Hindlimb muscle (tissue), 1 donor: ENCODE measurements around the gene COL11A2. TPM values are rescaled to one million over a fixed set of nuclear protein-coding genes. Genes with fewer than 3 reads are reported as not detected.

Experiments
- DNase-seq: peaks from one replicate; pipeline ENCODE4 v3.0.0-alpha.2; 2013
- polyA plus RNA-seq: library from polyadenylated mRNA; unstranded; fragments of 120-200 nt; gene quantifications from one replicate; pipeline ENCODE4 v1.2.1, GENCODE V29; 2013; ENCODE audit not compliant: insufficient read length

Gene COL11A2
- polyA plus RNA-seq, 1 donor: 49.7 TPM

GRCh38 chr6:33206027-33206863, 14.0 kb upstream of the COL11A2 start:
- DNase-seq: no peak

GRCh38 chr6:33205191-33206026, 13.1 kb upstream of the COL11A2 start:
- DNase-seq: no peak

DNA sequence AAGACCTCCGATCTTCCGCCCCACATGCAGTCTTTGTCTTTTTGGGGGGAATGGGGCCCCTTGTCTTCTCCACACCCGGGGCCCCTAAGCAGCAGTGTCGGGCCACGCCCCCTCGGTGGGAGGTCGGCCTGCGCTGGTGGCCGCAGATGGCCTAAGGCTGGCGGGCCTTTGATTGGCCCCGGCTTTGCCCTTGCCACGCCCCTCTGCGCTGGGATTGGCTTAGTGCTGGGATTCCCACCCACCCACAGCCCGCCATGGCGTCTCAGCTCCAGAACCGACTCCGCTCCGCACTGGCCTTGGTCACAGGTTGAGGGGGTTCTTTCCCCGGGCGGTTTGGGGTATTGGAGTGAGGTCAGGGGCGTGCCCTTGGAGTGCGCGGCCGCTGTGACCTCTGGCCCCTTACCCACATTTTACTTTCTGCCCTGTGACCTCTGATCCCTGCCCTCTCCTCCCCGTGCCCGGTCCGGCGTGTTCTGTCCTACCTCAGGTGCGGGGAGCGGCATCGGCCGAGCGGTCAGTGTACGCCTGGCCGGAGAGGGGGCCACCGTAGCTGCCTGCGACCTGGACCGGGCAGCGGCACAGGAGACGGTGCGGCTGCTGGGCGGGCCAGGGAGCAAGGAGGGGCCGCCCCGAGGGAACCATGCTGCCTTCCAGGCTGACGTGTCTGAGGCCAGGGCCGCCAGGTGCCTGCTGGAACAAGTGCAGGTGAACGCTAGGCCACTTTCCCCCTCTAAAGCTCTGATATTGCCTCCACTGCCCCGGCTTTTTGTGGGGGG, 12.3 kb upstream of the COL11A2 start, which contains the start of gene HSD17B8:
Gene HSD17B8 (plus strand): TSS at position 241 of the 776 bp plus-strand sequence. CDS start 14 bp downstream, at position 255.
- peak; percentile 92 for DNase-seq

- no peak for DNase-seq
Observed at GRCh38 chr6:33204165-33204414, 11.8 kb upstream of the COL11A2 start.

DNA sequence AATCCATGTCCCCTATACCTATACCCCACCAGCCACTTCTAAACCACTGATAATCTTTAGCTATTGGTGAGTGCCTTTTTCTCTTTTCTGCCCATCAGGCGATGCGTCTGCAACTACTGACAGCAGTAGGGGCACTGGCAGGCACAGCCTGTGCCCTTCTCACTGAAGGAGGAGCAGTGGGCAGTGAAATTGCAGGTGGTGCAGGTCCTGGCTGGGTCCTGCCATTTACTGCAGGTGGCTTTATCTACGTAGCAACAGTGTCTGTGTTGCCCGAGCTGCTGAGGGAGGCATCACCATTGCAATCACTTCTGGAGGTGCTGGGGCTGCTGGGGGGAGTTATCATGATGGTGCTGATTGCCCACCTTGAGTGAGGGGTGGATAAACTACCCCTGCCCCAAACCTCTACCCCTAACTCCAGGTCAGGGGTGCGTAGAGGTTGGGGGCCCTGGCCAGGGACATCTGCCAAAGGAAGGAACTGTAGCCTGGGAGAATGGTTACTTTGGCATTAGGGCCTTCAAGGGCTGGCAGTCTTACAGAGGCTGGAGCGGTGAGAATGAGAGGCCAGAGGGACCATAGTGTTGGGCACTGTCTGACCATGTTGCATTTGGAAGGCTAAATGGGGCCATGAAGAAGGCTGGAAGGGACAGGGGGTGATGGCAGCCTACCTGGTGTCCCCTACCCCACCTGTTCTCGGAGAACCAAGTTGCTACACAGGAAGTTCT, 11.3 kb upstream of the COL11A2 start:
- no peak for DNase-seq

GRCh38 chr6:33202799-33203198, 10.5 kb upstream of the COL11A2 start:
- DNase-seq: no peak

GRCh38 chr6:33201935-33202334, 9.7 kb upstream of the COL11A2 start:
- no peak for DNase-seq

DNA sequence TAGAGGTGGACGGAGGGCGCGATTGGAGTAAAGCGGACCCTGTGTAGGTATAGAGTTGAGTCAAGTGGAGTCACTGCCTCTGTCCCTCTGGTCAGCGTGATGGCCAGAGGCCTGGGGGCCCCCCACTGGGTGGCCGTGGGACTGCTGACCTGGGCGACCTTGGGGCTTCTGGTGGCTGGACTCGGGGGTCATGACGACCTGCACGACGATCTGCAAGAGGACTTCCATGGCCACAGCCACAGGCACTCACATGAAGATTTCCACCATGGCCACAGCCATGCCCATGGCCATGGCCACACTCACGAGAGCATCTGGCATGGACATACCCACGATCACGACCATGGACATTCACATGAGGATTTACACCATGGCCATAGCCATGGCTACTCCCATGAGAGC, 8.9 kb upstream of the COL11A2 start:
- DNase-seq: no peak

DNA sequence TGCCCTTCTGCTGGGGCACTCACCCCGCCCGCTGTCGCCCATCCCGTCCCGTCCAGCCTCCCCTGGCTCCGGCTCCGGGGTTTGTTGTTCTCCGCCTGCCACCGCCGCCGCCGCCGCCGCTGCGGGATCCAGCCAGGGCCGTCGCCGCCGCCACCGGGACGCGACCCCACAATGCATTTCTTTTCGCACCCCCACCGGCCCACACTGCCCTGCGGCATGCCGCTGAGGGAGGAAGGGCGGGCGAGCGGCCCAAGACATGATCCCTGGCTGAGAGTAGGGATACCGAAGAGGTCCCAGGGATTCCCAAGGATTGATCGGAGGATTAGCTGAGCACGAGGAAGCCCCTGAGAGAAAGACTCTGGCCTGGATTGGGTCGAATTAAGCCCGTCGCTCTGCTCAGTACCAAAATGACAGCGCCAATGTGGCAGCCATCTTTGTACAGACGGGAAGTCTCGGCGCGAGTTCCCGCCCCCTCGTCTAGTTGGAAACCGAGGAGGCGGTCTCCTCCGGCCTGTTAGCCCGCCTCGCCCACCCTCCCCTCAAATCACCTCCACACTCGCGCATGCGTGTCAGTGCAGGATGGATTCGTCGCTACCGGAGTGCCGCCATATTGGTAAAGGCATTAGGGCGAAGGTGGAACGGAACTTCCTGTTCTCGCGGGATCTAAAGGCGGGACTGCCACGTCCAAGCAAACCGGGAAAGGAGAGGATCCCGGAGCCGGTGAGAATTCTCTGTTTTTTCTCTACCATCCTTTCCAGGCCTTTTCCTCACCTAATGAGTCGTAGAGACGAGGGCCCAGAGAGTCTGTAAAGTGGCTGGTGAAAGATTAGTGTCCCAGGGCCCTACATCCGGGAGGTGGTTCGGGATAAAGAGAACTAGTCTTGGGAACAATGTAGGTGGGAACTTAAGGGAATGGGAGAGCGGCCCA, 8.2 kb upstream of the COL11A2 start, which contains the start of the genes RXRB and SLC39A7:
Gene RXRB (minus strand): TSS at position 447 of the 928 bp plus-strand sequence. CDS start 189 bp downstream, at position 258.
Gene SLC39A7 (plus strand): TSS at position 649 of the 928 bp plus-strand sequence. CDS start 379 bp downstream, outside the sequence.
- DNase-seq: peak; percentile 100

DNA sequence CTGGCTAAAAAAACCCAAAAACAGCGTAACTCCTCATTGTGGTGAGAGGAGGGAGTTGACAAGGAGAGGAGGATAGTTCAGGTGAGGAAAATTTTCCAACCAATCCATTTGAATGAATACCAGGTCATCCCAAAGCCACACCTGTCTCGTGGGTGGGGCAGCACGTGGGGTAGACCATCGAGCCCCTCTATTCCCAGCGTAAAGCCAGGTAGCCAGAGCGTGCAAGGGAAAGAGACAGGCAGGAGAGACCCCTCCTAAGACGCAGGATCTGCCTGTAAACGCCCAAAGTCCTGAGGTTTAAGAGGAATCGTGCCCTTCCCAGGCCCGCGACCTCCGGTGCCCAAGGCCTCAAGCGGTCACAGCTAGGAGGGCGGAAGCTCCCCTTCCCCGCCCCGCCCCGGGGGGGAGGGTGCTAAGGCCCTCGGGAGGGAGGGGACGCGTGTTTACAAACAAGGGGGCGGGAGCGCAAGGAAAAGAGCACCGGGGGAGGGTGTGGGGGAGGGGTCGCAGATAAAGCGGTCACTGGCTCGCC, 7.5 kb upstream of the COL11A2 start:
- peak; percentile 56 for DNase-seq

GRCh38 chr6:33198853-33199436, 6.7 kb upstream of the COL11A2 start:
- DNase-seq: no peak

GRCh38 chr6:33198159-33198852, 6.0 kb upstream of the COL11A2 start:
- no peak for DNase-seq

DNA sequence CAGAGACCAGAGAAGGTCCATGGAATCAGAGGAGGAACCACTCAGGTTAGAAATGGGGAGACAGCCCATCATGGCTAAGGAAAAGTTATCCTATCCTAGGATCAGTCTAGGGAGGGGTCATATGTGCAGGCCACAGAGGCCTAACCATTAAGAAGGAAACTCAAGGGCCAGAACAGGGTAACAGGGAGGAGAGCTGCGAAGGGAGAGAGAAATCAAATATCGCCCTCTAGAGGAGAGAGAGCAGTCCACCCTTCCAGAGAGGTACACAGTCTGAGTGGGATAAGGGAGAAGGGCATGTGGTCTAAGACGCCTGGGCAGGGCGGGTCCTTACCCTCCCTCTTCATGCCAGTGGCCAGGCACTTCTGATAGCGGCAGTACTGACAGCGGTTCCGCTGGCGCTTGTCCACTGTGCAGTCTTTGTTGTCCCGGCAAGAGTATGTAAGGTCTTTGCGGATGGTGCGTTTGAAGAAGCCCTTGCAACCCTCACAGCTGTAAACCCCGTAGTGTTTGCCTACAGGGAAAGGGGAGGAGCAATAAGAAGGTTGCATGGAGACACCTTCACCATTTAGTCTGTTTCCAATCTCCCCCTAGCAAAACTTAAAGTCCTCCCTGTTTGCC, 5.3 kb upstream of the COL11A2 start:
- DNase-seq: no peak

GRCh38 chr6:33195304-33196165, 3.3 kb upstream of the COL11A2 start:
- no peak for DNase-seq

GRCh38 chr6:33194431-33194979, 2.2 kb upstream of the COL11A2 start:
- DNase-seq: no peak

DNA sequence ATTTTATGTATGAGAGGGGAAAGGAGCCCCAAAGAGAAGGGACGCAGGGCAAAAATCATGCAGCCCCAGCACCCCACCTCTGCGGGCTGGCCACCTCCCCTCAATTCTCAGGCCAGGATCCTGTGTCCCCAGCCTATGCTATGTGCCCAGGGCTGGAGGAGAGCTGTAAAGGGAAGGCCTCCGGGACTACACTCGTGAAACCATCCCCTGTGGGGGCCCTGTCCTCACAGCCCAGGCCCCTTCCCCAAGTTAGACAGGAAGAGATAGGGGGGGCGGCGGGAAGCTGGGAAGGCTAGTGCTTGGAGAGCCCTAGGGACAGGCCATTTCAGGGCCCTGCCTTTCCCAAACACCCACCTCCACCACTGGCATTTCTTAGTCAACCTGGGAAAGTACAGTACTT, 1.4 kb upstream of the COL11A2 start:
- DNase-seq: no peak
